ENCODE measurements around the gene TANC2. TPM values are rescaled to one million over a fixed set of nuclear protein-coding genes. Genes with fewer than 3 reads are reported as not detected.

The TANC2 gene
- total RNA-seq, 1 experiment from 2014 or later, result 29.9 TPM

- Mint-ChIP-seq H3K4me3 (ENCODE audit: low read depth, unreplicated experiment) (no peak overlapping the region), H3K36me3 (ENCODE audit: insufficient read depth, unreplicated experiment) (no peaks in the 10 kb centered on the region), H3K27ac (ENCODE audit: unreplicated experiment) (no peak overlapping the region), H3K4me1 (ENCODE audit: low read depth, unreplicated experiment) (peaks cover 11% of the 10 kb centered on the region), H3K27me3 (ENCODE audit: unreplicated experiment) (no peaks in the 10 kb centered on the region), H3K9me3 (ENCODE audit: low read depth, unreplicated experiment) (no peaks in the 10 kb centered on the region)
- intact Hi-C loops (cut with micrococcal nuclease; ENCODE audit: unreplicated experiment), result no loop called here
- CTCF ChIA-PET, result no interaction called here
- BruUV-seq (replicated peaks), result no TSS peak
- no peak for DNase-seq
- no peak for TF ChIP-seq CTCF (IDR thresholded peaks at IDR 0.05; ENCODE audit: unreplicated experiment)
Observed at GRCh38 chr17:62949036-62949435, 17.0 kb upstream of the TANC2 start.

- intact Hi-C loops (cut with micrococcal nuclease; ENCODE audit: unreplicated experiment), result no loop called here
- no peak for TF ChIP-seq CTCF (IDR thresholded peaks at IDR 0.05; ENCODE audit: unreplicated experiment)
- H3K4me1 Mint-ChIP-seq (ENCODE audit: low read depth, unreplicated experiment), result peaks cover 11% of the 10 kb centered on the region
Observed at GRCh38 chr17:62950067-62950466, 16.0 kb upstream of the TANC2 start.

GRCh38 chr17:62955841-62956352, 10.1 kb upstream of the TANC2 start:
- CTCF ChIA-PET, result no interaction called here
- no peak for DNase-seq
- Mint-ChIP-seq H3K27me3 (ENCODE audit: unreplicated experiment) (no peaks in the 10 kb centered on the region), H3K36me3 (ENCODE audit: insufficient read depth, unreplicated experiment) (no peaks in the 10 kb centered on the region), H3K9me3 (ENCODE audit: low read depth, unreplicated experiment) (no peaks in the 10 kb centered on the region), H3K27ac (ENCODE audit: unreplicated experiment) (no peak overlapping the region), H3K4me1 (ENCODE audit: low read depth, unreplicated experiment) (peaks cover 2% of the 10 kb centered on the region), H3K4me3 (ENCODE audit: low read depth, unreplicated experiment) (no peak overlapping the region)
- intact Hi-C loops (cut with micrococcal nuclease; ENCODE audit: unreplicated experiment), result no loop called here
- TF ChIP-seq CTCF (IDR thresholded peaks at IDR 0.05; ENCODE audit: unreplicated experiment), result no peak
- no TSS peak for BruUV-seq (replicated peaks)

More at GRCh38 chr17:62950067-62950466, 16.0 kb upstream of the TANC2 start:
- BruUV-seq (replicated peaks), result no TSS peak
- DNase-seq, result peak; percentile 36
- H3K36me3 Mint-ChIP-seq (ENCODE audit: insufficient read depth, unreplicated experiment), result no peaks in the 10 kb centered on the region
- no peaks in the 10 kb centered on the region for H3K9me3 Mint-ChIP-seq (ENCODE audit: low read depth, unreplicated experiment)
- CTCF ChIA-PET, result no interaction called here
- no peak overlapping the region for H3K27ac Mint-ChIP-seq (ENCODE audit: unreplicated experiment)
- H3K27me3 Mint-ChIP-seq (ENCODE audit: unreplicated experiment), result no peaks in the 10 kb centered on the region
- no peak overlapping the region for H3K4me3 Mint-ChIP-seq (ENCODE audit: low read depth, unreplicated experiment)

- Mint-ChIP-seq H3K4me3 (ENCODE audit: low read depth, unreplicated experiment) (no peak overlapping the region), H3K36me3 (ENCODE audit: insufficient read depth, unreplicated experiment) (peaks cover 25% of the 10 kb centered on the region), H3K4me1 (ENCODE audit: low read depth, unreplicated experiment) (peaks cover 21% of the 10 kb centered on the region), H3K9me3 (ENCODE audit: low read depth, unreplicated experiment) (no peaks in the 10 kb centered on the region), H3K27ac (ENCODE audit: unreplicated experiment) (no peak overlapping the region), H3K27me3 (ENCODE audit: unreplicated experiment) (no peaks in the 10 kb centered on the region)
- no peak for DNase-seq
- intact Hi-C loops (cut with micrococcal nuclease; ENCODE audit: unreplicated experiment), result loop anchor here (10.0 kb wide), 2 partner anchors 68 to 138 kb away; no protein-coding TSS in a partner anchor
- CTCF ChIA-PET, result no interaction called here
- no TSS peak for BruUV-seq (replicated peaks)
- TF ChIP-seq CTCF (IDR thresholded peaks at IDR 0.05; ENCODE audit: unreplicated experiment), result no peak
Observed at GRCh38 chr17:62963296-62963695, 2.7 kb upstream of the TANC2 start.

All from Calu3 (cell line).